ENCODE data around the gene ATP13A5.

The ATP13A5 gene

GRCh38 chr3:193225302-193226125 lies 153.0 kb downstream of the ATP13A5 start:
- Histone ChIP-seq H3K79me1 (ENCODE audit: low read depth, low read length) (no peaks in the 10 kb centered on the region), H2AK5ac (ENCODE audit: low read depth, low read length) (no peak overlapping the region), H3K4me3 (ENCODE audit: low read length in 2 of 2) (no peak overlapping the region), H3K36me3 (replicated peaks in 1 of 2; ENCODE audit: control insufficient read depth in 2 of 2, insufficient read depth in 2 of 2, low read length in 2 of 2) (no peaks in the 10 kb centered on the region), H3K4me2 (ENCODE audit: insufficient read depth, low read length, poor library complexity, severe bottlenecking) (no peak overlapping the region), H4K8ac (ENCODE audit: low read depth, low read length) (no peak overlapping the region), H3K4me1 (ENCODE audit: control insufficient read depth in 2 of 2, insufficient read depth in 1 of 2, low read depth in 1 of 2, low read length in 2 of 2) (peaks cover 0 to 6% of the 10 kb centered on the region in 2 donors), H3K27ac (replicated peaks; ENCODE audit: low read length) (no peak overlapping the region), H2BK5ac (ENCODE audit: low read length) (no peak overlapping the region), H4K91ac (ENCODE audit: low read depth, low read length, poor library complexity) (no peak overlapping the region), H2AFZ (ENCODE audit: low read length) (no peak overlapping the region), H2BK120ac (ENCODE audit: low read depth, low read length) (no peak overlapping the region), H3K18ac (ENCODE audit: low read length) (no peak overlapping the region), H3K27me3 (ENCODE audit: control insufficient read depth in 3 of 3, insufficient read depth in 3 of 3, low read depth in 1 of 3, low read length in 3 of 3) (peaks cover 0 to 4% (median 0%) of the 10 kb centered on the region in 3 experiments), H3K14ac (ENCODE audit: low read length) (no peak overlapping the region), H3K9me3 (replicated peaks in 1 of 2; ENCODE audit: control insufficient read depth in 2 of 2, insufficient read depth in 1 of 2, low read depth in 1 of 2, low read length in 2 of 2) (no peaks in the 10 kb centered on the region), H2BK12ac (ENCODE audit: low read length) (no peak overlapping the region), H3K9ac (ENCODE audit: low read depth, low read length, poor library complexity) (no peak overlapping the region), H3K23ac (ENCODE audit: low read depth, low read length, poor library complexity) (no peak overlapping the region), H3K4ac (ENCODE audit: low read length) (no peak overlapping the region), H2BK15ac (ENCODE audit: low read length) (no peak overlapping the region)
- WGBS, 2 donors (ENCODE audit: extremely low coverage in 2 of 2, insufficient read length in 2 of 2, insufficient replicate concordance in 1 of 2) = no CpG with 5 or more reads among the region's 6 CpGs
- no peak for DNase-seq (ENCODE audit: low spot score)

Data from neuronal stem cell (in vitro differentiated cells).